Measurements from ENCODE around the gene WDFY4. TPM values are rescaled to one million over a fixed set of nuclear protein-coding genes. Genes with fewer than 3 reads are reported as not detected.

WDFY4 gene
- total and polyA plus RNA-seq, 4 donors: 4.6 to 26.9 (median 13.5) TPM

GRCh38 chr10:48774416-48775205 is 89.9 kb downstream of the WDFY4 start:
- DNase-seq: no peak
- Histone ChIP-seq H3K4me1 (ENCODE audit: control insufficient read depth in 5 of 5, insufficient read depth in 5 of 5, low read length in 5 of 5) (peaks cover 0 to 16% (median 2%) of the 10 kb centered on the region in 5 donors), H3K4me3 (no peak overlapping the region), H3K27me3 (ENCODE audit: control insufficient read depth in 3 of 3, insufficient read depth in 3 of 3, low read length in 2 of 3) (no peaks in the 10 kb centered on the region), H3K9me3 (ENCODE audit: control insufficient read depth in 4 of 4, insufficient read depth in 3 of 4, low read length in 3 of 4) (peaks cover 0 to 2% (median 0%) of the 10 kb centered on the region in 4 donors), H3K9ac (ENCODE audit: insufficient read depth in 1 of 2, low read length in 2 of 2) (no peak overlapping the region), H3K36me3 (ENCODE audit: control insufficient read depth in 4 of 4, insufficient read depth in 4 of 4, low read length in 4 of 4) (no peaks in the 10 kb centered on the region), H3K27ac (ENCODE audit: low read depth in 1 of 2, low read length in 1 of 2) (no peak overlapping the region)
- no peak for ATAC-seq (ENCODE audit: insufficient read depth, low FRiP score)
- whole genome bisulfite sequencing, 2 donors: 84 to 93% methylated on average over 12 of the region's 12 CpGs
- TF ChIP-seq CTCF (IDR thresholded peaks at IDR 0.05; ENCODE audit: control extremely low read depth, extremely low read depth): no peak

- Histone ChIP-seq H3K4me1 (ENCODE audit: control insufficient read depth in 5 of 5, insufficient read depth in 5 of 5, low read length in 5 of 5) (peaks cover 0 to 16% (median 2%) of the 10 kb centered on the region in 5 donors), H3K4me3 (no peak overlapping the region), H3K9ac (ENCODE audit: insufficient read depth in 1 of 2, low read length in 2 of 2) (no peak overlapping the region), H3K27me3 (ENCODE audit: control insufficient read depth in 3 of 3, insufficient read depth in 3 of 3, low read length in 2 of 3) (no peaks in the 10 kb centered on the region), H3K9me3 (ENCODE audit: control insufficient read depth in 4 of 4, insufficient read depth in 3 of 4, low read length in 3 of 4) (peaks cover 0 to 2% (median 0%) of the 10 kb centered on the region in 4 donors), H3K27ac (ENCODE audit: low read depth in 1 of 2, low read length in 1 of 2) (no peak overlapping the region), H3K36me3 (ENCODE audit: control insufficient read depth in 4 of 4, insufficient read depth in 4 of 4, low read length in 4 of 4) (no peaks in the 10 kb centered on the region)
- WGBS, 2 donors: 77 to 90% methylated on average over 4 of the region's 4 CpGs
- ATAC-seq (ENCODE audit: insufficient read depth, low FRiP score) (no peak), DNase-seq (no peak)
- TF ChIP-seq CTCF (IDR thresholded peaks at IDR 0.05; ENCODE audit: control extremely low read depth, extremely low read depth): no peak
These were observed 90.5 kb downstream of the WDFY4 start for GRCh38 chr10:48775206-48775517.

GRCh38 chr10:48776005-48776522 is 91.4 kb downstream of the WDFY4 start:
- no peak for ATAC-seq (ENCODE audit: insufficient read depth, low FRiP score)
- no peak overlapping the region for H3K27ac ChIP-seq (ENCODE audit: low read depth in 1 of 2, low read length in 1 of 2)
- H3K4me3 ChIP-seq: no peak overlapping the region
- WGBS, 2 donors: 91 to 92% methylated on average over 5 of the region's 5 CpGs
- no peaks in the 10 kb centered on the region for H3K36me3 ChIP-seq (ENCODE audit: control insufficient read depth in 4 of 4, insufficient read depth in 4 of 4, low read length in 4 of 4)
- DNase-seq: no peak
- no peak for TF ChIP-seq CTCF (IDR thresholded peaks at IDR 0.05; ENCODE audit: control extremely low read depth, extremely low read depth)
- no peaks in the 10 kb centered on the region for H3K27me3 ChIP-seq (ENCODE audit: control insufficient read depth in 3 of 3, insufficient read depth in 3 of 3, low read length in 2 of 3)
- peaks cover 0 to 16% (median 2%) of the 10 kb centered on the region in 5 donors for H3K4me1 ChIP-seq (ENCODE audit: control insufficient read depth in 5 of 5, insufficient read depth in 5 of 5, low read length in 5 of 5)
- no peak overlapping the region for H3K9ac ChIP-seq (ENCODE audit: insufficient read depth in 1 of 2, low read length in 2 of 2)
- peaks cover 0 to 2% (median 0%) of the 10 kb centered on the region in 4 donors for H3K9me3 ChIP-seq (ENCODE audit: control insufficient read depth in 4 of 4, insufficient read depth in 3 of 4, low read length in 3 of 4)

All from lung (tissue), 12 donors.